Measurements from ENCODE around the gene FMNL2.

FMNL2 gene

DNA sequence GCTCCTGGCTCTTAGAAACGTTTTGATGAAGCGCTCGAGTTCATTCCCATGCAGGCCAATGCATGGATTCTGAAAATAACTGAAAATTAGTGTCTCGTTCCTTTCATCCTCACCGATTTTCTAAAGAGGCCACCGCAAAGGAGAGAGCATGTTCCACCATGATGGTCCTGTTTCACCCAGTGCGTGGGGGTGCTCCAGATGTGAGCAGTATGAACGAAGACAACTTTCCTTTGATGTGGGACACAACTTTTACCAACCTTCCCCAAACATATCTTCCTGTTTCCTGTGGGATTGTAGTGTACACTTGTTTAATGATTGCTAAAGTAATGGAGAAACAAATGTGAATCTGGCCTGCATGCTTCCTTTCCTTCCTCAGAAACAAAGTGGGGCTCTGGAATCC, 267.8 kb downstream of the FMNL2 start:
- TF ChIP-seq, protein P1, sequence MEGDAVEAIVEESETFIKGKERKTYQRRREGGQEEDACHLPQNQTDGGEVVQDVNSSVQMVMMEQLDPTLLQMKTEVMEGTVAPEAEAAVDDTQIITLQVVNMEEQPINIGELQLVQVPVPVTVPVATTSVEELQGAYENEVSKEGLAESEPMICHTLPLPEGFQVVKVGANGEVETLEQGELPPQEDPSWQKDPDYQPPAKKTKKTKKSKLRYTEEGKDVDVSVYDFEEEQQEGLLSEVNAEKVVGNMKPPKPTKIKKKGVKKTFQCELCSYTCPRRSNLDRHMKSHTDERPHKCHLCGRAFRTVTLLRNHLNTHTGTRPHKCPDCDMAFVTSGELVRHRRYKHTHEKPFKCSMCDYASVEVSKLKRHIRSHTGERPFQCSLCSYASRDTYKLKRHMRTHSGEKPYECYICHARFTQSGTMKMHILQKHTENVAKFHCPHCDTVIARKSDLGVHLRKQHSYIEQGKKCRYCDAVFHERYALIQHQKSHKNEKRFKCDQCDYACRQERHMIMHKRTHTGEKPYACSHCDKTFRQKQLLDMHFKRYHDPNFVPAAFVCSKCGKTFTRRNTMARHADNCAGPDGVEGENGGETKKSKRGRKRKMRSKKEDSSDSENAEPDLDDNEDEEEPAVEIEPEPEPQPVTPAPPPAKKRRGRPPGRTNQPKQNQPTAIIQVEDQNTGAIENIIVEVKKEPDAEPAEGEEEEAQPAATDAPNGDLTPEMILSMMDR (IDR thresholded peaks at IDR 0.05): no peak
- intact Hi-C loops (cut with DNase I; ENCODE audit: low total_unique reads): no loop called here
- no peaks in the 10 kb centered on the region for H3K4me1 ChIP-seq

GRCh38 chr2:152603166-152603565, 268.2 kb downstream of the FMNL2 start:
- peaks cover 0 to 8% (median 6%) of the 10 kb centered on the region in 3 donors for H3K36me3 ChIP-seq
- H3K4me1 ChIP-seq: no peaks in the 10 kb centered on the region
- H3K4me3 ChIP-seq: no peak overlapping the region
- H3K9me3 ChIP-seq: no peaks in the 10 kb centered on the region
- intact Hi-C loops (cut with DNase I; ENCODE audit: low total_unique reads): no loop called here
- H3K27ac ChIP-seq: no peak overlapping the region
- H3K27me3 ChIP-seq: no peaks in the 10 kb centered on the region
- DNase-seq: no peak
- TF ChIP-seq, protein P1 (IDR thresholded peaks at IDR 0.05): no peak

More for the DNA sequence above, 267.8 kb downstream of the FMNL2 start:
- Histone ChIP-seq H3K27me3 (no peaks in the 10 kb centered on the region), H3K9me3 (no peaks in the 10 kb centered on the region), H3K36me3 (peaks cover 0 to 10% (median 3%) of the 10 kb centered on the region in 3 donors), H3K4me3 (no peak overlapping the region), H3K27ac (no peak overlapping the region)
- no peak for DNase-seq

DNA sequence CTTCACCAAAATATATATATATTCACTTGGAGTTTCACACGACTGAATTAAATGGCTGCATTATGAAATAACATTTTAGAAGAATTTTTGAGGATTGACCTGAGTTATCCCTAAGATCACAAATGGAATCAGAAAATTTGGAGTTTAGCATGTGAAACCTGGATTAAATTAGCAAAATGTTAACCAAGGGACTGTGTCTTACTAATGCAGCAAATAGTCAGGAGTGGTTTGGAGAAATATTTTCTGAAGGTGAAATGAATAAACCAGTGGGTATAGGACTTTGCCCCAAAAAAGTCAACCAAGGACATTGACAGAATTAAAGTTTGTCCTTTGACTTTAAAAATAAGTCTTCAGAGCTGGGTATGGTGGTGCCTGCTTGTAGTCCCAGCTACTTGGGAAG, 271.1 kb downstream of the FMNL2 start:
- Histone ChIP-seq H3K4me1 (no peaks in the 10 kb centered on the region), H3K9me3 (no peaks in the 10 kb centered on the region), H3K4me3 (no peak overlapping the region), H3K27me3 (no peaks in the 10 kb centered on the region), H3K36me3 (peaks cover 0 to 6% (median 5%) of the 10 kb centered on the region in 3 donors), H3K27ac (no peak overlapping the region)
- no peak for DNase-seq
- intact Hi-C loops (cut with DNase I; ENCODE audit: low total_unique reads): no loop called here
- TF ChIP-seq, protein P1 (IDR thresholded peaks at IDR 0.05): no peak

GRCh38 chr2:152606941-152607340, 272.0 kb downstream of the FMNL2 start:
- no peak for DNase-seq
- Histone ChIP-seq H3K36me3 (peaks cover 0 to 6% (median 5%) of the 10 kb centered on the region in 3 donors), H3K4me3 (no peak overlapping the region), H3K27ac (no peak overlapping the region), H3K9me3 (no peaks in the 10 kb centered on the region), H3K4me1 (peaks cover 0 to 6% (median 0%) of the 10 kb centered on the region in 4 donors), H3K27me3 (no peaks in the 10 kb centered on the region)
- intact Hi-C loops (cut with DNase I; ENCODE audit: low total_unique reads): no loop called here
- TF ChIP-seq, protein P1 (IDR thresholded peaks at IDR 0.05): no peak

DNA sequence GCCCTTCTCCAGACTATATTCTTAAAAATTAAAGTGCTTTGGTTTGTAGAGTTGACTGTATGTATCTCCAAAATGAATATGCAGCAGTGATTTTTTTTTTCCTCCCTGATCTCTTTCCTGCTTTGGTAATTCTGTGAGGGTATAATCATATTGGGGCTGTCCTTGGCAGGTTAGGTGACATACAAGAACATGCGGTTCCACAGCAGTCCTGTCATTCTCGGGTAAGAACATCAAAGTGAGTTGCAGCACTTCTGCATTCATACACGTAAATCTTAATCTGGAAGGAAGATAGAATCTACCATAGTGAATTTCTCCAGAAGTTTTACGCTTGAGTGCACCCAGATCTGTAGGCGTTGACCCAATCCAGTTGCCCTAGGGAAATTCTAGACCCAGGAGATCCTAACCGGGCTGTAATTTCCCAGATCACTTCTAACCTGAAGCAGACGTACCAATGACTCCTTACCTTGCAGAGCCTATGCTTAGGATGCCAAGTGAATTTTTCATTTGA, 272.9 kb downstream of the FMNL2 start:
- no peak for DNase-seq
- intact Hi-C loops (cut with DNase I; ENCODE audit: low total_unique reads): no loop called here
- Histone ChIP-seq H3K9me3 (no peaks in the 10 kb centered on the region), H3K4me3 (no peak overlapping the region), H3K36me3 (peaks cover 0 to 6% (median 5%) of the 10 kb centered on the region in 3 donors), H3K27ac (no peak overlapping the region), H3K27me3 (no peaks in the 10 kb centered on the region), H3K4me1 (peaks cover 0 to 6% (median 3%) of the 10 kb centered on the region in 4 donors)
- TF ChIP-seq, protein P1 (IDR thresholded peaks at IDR 0.05): no peak

DNA sequence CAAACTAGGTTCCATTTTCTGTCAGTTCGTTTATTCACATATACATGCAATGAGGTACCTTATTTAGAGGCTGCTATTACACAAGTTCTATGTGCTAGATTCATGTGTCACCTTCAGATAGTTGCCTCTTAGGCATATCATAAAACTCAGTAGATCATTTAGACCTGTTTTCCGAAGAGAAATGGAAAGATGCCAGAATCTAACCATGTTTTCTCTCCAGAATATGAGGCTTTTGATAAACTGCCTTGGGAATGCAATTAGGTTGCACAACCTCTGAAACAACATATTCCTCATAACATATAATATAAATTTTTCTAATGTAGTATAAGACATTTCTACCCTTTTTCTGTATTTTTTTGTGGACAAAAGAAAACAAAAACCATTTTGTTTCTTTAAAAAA, 274.2 kb downstream of the FMNL2 start:
- Histone ChIP-seq H3K27me3 (no peaks in the 10 kb centered on the region), H3K9me3 (no peaks in the 10 kb centered on the region), H3K27ac (no peak overlapping the region), H3K4me1 (peaks cover 0 to 6% (median 3%) of the 10 kb centered on the region in 4 donors), H3K36me3 (peaks cover 0 to 12% (median 9%) of the 10 kb centered on the region in 3 donors), H3K4me3 (no peak overlapping the region)
- no peak for DNase-seq
- intact Hi-C loops (cut with DNase I; ENCODE audit: low total_unique reads): no loop called here
- TF ChIP-seq, protein P1 (IDR thresholded peaks at IDR 0.05): no peak
